ENCODE measurements around the gene CDH2. TPM values are rescaled to one million over a fixed set of nuclear protein-coding genes. Genes with fewer than 3 reads are reported as not detected.

CDH2 gene
- total RNA-seq, 1 donor from 2014 or later = 22.8 TPM

DNA sequence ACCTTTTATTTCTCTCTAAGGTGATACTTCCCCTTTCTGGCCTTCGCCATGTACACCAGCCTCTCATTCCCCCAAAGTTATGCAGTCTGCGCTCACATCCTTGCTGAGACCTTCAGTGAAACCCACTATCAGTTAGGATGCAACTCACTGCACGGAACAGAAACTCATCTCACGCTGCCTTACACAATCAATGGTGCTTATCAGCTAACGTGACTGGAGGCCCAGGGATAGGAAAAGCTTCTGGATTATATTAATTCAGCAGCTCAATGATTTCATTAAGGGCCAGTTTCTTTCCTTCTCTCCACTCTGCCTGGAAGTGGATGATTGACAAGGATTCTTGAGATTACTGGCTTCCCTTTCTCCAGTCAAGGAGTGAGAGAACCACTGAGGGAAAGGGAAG is 44.8 kb downstream of the CDH2 start:
- H3K36me3 ChIP-seq = no peaks in the 10 kb centered on the region
- H3K27ac ChIP-seq = no peak overlapping the region
- TF ChIP-seq, protein P1, sequence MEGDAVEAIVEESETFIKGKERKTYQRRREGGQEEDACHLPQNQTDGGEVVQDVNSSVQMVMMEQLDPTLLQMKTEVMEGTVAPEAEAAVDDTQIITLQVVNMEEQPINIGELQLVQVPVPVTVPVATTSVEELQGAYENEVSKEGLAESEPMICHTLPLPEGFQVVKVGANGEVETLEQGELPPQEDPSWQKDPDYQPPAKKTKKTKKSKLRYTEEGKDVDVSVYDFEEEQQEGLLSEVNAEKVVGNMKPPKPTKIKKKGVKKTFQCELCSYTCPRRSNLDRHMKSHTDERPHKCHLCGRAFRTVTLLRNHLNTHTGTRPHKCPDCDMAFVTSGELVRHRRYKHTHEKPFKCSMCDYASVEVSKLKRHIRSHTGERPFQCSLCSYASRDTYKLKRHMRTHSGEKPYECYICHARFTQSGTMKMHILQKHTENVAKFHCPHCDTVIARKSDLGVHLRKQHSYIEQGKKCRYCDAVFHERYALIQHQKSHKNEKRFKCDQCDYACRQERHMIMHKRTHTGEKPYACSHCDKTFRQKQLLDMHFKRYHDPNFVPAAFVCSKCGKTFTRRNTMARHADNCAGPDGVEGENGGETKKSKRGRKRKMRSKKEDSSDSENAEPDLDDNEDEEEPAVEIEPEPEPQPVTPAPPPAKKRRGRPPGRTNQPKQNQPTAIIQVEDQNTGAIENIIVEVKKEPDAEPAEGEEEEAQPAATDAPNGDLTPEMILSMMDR (IDR thresholded peaks at IDR 0.05) = no peak
- intact Hi-C loops (cut with DNase I) = no loop called here
- no peaks in the 10 kb centered on the region for H3K4me1 ChIP-seq
- no peaks in the 10 kb centered on the region for H3K27me3 ChIP-seq
- no peak for DNase-seq (ENCODE audit: low spot score in 2 of 2)
- no peak overlapping the region for H3K4me3 ChIP-seq
- no peaks in the 10 kb centered on the region for H3K9me3 ChIP-seq

DNA sequence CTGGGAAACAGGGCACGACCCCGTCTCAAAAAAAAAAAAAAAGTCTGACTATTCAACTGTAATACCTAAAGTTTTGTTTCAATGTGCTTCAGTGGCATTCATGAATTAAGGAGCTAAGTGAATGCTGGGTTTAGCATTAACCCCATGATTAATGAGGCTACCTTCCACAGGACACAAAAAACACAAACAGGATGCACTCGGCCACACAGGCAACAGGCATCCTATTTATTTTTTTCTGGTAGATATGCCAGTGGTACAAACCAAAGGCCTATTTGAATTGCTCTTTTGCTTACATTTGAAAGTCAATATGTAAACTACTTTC is 48.3 kb downstream of the CDH2 start:
- no peak overlapping the region for H3K27ac ChIP-seq
- H3K27me3 ChIP-seq = no peaks in the 10 kb centered on the region
- H3K9me3 ChIP-seq = no peaks in the 10 kb centered on the region
- no peak overlapping the region for H3K4me3 ChIP-seq
- no peaks in the 10 kb centered on the region for H3K36me3 ChIP-seq
- DNase-seq (ENCODE audit: low spot score in 2 of 2) = no peak
- intact Hi-C loops (cut with DNase I) = no loop called here
- TF ChIP-seq, protein P1 (IDR thresholded peaks at IDR 0.05) = no peak
- no peaks in the 10 kb centered on the region for H3K4me1 ChIP-seq

DNA sequence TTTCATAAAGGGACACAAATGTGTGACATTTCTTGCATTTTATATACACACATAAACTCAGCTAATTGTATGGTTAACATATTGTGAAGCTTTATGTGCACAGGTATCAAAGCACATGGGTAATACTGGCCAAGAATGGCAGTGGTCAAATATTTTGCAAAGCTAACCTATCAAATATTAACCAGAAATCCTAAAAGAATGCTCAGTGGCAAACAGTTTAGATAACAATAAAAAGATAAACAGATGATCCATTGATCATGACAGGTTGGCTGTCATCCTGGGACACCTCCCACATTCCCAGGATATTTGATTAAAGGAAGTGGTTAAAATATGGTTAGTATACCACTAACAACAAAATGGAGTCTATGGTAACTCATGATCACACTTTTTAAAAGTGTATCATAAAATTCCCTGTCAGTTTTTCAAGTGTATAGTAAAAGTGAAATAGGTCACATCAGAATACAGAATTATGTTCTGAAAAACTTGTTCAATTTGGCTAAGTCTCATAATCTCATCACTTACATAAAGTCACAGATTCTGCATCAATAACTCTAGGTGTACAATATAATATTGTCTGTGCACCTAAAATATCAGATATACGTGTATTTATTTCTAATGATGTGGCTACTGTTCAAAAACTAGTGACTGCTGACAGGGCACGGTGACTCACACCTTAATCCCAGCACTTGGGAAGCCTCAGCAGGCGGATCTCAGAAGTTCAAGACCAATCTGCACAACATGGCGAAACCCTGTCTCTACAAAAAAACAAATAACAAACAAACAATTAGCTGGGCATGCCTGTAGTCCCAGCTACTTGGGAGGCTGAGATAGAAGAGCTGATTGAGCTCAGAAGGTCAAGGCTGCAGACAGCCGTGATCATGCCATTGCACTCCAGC is 48.9 kb downstream of the CDH2 start:
- Histone ChIP-seq H3K4me3 (no peak overlapping the region), H3K9me3 (no peaks in the 10 kb centered on the region), H3K36me3 (no peaks in the 10 kb centered on the region), H3K27me3 (no peaks in the 10 kb centered on the region), H3K27ac (no peak overlapping the region), H3K4me1 (peaks cover 0 to 3% of the 10 kb centered on the region in 2 donors)
- DNase-seq (ENCODE audit: low spot score in 2 of 2) = no peak
- TF ChIP-seq, protein P1 (IDR thresholded peaks at IDR 0.05) = no peak
- intact Hi-C loops (cut with DNase I) = no loop called here

GRCh38 chr18:28127228-28127627 is 49.7 kb downstream of the CDH2 start:
- H3K4me3 ChIP-seq = no peak overlapping the region
- intact Hi-C loops (cut with DNase I) = no loop called here
- no peak overlapping the region for H3K27ac ChIP-seq
- H3K4me1 ChIP-seq = peaks cover 0 to 3% of the 10 kb centered on the region in 2 donors
- TF ChIP-seq, protein P1 (IDR thresholded peaks at IDR 0.05) = no peak
- DNase-seq (ENCODE audit: low spot score in 2 of 2) = no peak
- no peaks in the 10 kb centered on the region for H3K36me3 ChIP-seq
- no peaks in the 10 kb centered on the region for H3K9me3 ChIP-seq
- H3K27me3 ChIP-seq = no peaks in the 10 kb centered on the region

DNA sequence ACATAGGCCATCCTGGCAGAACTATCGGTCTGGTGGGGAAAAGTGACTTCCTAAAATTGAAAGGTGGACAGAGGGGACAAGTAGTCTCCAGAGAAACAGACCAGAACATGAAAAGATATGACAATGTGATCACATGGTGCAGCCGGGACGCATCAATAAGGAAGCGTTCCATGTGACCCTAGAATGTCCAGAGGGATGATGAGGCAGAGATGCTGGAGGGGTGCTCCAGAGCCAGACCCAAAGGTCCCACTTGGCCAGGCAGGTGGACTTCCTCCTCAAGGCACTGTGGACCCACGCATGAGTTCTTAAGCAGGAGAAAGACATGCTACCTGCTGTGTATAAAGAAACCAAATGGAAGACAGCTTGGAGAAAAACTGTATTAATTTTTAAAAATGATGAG is 50.2 kb downstream of the CDH2 start:
- no peak overlapping the region for H3K27ac ChIP-seq
- no peaks in the 10 kb centered on the region for H3K36me3 ChIP-seq
- no peak for DNase-seq (ENCODE audit: low spot score in 2 of 2)
- H3K4me1 ChIP-seq = peaks cover 0 to 3% of the 10 kb centered on the region in 2 donors
- TF ChIP-seq, protein P1 (IDR thresholded peaks at IDR 0.05) = no peak
- H3K27me3 ChIP-seq = no peaks in the 10 kb centered on the region
- no peaks in the 10 kb centered on the region for H3K9me3 ChIP-seq
- no peak overlapping the region for H3K4me3 ChIP-seq
- intact Hi-C loops (cut with DNase I) = no loop called here
